Measurements from ENCODE around the gene RBMS1.
"Not testable (repeated sequence)": the region's sequence is repeated elsewhere in the genome, so short reads cannot be mapped to it uniquely, and the experiment has no call there.

RBMS1 gene

DNA sequence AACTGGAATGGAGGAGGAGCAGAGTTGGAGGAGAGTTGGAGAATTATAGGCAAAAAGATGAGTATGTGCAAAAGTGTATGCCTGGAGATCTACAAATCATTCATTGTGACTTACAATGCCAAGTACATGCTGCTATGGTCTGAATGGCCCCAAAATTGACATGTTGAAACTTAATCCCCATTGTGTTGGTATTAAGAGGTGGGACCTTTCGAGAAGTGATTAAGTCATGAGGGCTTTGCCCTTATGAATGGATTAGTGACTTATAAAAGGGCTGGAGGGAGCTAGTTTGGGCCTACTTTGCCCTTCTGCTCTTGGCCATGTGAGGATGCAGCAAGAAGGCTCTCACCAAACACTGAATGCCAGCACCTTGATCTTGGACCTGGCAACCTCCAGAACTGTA, 6.3 kb upstream of the RBMS1 start:
- DNase-seq, result no peak

- no peak for DNase-seq
Measured at GRCh38 chr2:160498137-160498536, 4.5 kb upstream of the RBMS1 start.

DNA sequence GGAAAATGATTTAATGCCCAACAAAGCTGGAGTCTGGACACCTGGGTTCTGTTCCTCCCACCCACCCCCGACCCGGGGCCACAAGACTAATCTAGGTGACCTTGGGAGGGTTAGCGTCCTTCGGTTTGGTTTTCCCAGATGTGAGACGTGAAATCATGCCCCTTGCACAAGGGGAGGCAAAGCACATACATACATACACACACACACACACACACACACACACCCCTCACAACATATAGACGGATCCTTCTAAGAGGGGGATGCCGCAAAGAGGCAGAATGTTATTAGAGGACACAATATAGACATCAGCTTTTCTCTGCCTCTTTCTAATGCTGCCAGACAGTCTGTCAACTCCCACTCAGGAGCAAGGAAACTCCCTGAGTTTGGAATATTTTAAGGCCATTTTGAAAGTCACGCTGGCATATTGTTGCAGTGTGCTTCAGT, 616 bp upstream of the RBMS1 start:
- DNase-seq, result no peak

DNA sequence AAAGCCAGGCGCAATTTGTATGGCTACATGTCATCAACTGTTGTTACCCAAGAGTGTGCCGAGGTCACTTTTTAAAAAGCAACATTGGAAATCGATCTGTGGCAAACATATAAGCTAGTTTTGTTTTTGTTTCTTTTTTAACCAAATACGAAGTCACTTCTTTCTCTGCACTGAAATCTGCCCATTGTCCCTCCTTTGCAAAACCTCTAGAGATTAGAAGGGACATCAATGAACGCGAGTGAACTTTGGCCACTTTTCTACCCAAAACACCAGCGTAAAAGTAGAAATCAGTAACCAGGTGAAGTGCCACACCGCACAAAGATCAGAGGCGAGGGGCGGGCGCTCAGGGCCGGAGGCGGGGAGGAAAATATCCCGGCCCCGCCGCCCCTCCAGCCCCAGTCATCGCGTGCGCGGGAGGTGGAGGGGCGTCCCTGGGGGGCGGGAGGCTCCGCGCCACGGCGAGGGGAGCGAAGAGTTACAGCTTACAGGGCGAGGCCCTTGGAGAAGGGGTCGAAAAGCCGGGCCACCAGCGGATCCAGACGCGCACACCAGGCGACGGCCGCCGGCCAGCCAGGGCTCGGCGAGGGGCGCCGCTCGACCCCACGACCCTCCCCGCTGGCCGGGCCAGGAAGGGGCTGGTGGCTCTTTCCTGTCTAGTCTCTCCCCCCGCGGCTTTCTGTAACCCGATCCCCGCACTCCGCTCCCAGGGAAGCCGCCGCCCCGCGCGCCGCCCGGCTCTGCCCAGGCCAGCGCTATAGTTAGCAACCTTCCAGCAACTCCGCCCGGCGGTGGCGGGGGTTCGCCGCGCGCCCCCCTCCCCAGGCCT, 993 bp downstream of the RBMS1 start:
- peak; percentile 57 for DNase-seq

- DNase-seq, result no peak
Measured at GRCh38 chr2:160491911-160492371, 1.7 kb downstream of the RBMS1 start.

DNA sequence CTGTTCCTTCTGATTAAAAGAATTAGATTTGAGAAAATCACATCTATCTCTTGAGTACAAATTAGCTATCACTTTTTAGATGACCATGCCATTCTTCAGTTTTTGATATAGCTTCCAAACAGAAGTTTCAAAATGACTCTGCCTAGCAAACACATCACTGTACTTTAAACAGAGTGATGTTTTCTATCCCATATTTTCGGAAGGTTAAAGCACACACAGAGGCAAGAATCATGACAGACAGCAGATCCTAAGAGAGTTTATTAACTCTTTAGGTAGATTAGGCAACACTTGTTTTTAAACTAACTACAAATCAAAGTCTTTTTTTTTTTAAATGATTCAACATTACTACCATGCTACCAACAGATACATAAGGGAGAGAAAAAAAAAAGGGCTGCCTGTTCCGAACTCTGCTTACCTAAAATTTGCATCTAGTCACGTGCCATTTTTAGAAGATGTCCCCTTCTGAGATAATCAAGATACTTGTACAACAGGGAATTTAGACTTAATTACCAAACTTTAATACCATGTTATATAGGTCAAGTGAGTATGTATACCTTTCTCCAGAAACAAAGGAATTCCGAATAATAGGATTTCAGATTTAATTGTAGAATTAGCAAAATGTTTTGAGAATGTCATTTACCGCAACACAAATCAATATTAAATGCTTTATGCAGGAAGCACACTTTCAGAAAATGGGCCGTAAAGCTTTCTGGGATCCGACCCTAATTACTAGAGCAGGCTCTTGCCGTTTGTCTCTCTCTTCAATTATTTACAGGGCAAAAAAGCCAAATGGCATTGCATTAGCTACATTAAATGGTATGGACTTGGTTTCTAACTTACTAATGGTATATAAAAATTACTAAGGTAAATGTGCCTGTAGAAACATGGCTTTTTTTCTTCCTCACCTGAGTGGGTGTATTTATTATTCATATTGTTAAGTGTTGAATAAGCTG, 2.6 kb downstream of the RBMS1 start:
- no peak for DNase-seq

DNA sequence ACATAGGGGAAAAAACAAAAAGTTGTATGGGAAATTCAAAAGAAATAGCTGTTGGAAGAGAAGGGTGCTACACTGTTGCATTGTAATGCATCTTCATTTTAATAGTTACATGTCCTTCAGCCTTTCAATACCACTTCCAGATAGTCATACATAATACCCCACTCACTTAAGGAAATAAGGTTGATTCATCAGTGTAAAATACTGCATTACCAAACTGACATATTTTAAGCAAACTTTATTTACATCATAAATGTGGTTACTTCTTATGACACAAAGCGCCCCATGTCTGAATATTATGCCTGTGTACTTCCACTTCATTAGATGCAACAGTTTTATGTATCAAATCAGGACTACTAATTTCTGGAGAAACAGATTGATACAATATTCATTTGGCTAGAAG, 4.5 kb downstream of the RBMS1 start:
- no peak for DNase-seq

GRCh38 chr2:160488289-160488688, 5.3 kb downstream of the RBMS1 start:
- DNase-seq, result not testable (repeated sequence)

DNA sequence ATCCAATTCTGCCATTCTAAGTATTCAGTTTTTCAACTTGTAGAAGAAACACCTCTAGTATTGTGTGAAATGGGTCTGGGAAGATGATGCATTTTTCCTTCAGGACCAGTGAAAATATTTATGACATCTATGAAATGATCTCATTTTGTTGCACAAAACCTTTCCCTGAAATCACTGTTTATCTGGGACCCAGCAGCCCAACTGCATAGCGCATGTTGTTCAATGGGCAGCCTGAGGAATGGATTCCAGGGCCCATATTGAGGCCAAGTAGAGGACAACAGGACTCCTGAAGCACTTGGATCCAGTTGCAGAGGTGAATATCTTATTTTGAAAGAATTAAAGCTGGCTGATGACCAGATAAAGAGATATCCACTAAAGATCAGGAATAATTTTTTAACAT, 7.3 kb downstream of the RBMS1 start:
- no peak for DNase-seq

GRCh38 chr2:160484859-160485520, 8.6 kb downstream of the RBMS1 start:
- DNase-seq, result no peak

DNA sequence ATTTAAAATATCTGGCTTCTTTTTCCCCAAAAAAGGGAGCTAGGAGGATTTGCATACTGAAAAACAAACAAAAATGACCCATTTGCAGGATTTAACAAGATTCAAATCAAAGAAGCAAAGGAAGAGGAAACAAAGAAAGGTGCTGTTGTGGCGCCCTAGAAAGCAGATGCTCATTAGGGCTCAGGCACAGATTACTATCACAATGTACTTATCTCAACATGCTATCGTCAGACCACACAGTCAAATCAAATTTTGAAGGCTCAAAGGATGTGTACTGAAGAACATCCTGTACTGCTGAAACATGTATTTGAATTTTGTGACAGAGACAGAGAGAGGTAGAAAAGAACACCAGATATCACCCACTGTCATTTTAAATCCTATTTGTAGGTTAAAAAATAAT, 10.9 kb downstream of the RBMS1 start:
- peak; percentile 17 for DNase-seq

- DNase-seq, result no peak
Measured at GRCh38 chr2:160479269-160479668, 14.3 kb downstream of the RBMS1 start.

DNA sequence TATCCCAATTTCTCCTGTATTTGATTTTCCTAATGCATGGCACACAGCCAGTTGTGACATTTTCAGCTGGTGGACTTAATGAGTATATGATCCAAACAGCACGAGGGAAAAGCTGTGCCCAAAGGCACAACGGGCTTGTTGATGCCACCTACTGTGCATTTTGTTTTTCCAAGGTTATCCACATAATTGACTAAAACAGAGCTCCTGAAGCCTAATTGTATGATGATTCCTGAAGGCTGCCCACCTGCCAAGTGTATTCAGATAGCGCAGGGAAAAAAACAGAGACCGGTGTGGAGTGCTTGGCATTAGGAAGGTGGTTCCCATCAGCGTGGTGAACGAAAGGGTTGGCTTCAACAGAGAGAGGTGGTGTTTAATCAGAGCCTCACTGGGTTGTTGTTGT, 14.9 kb downstream of the RBMS1 start:
- DNase-seq, result no peak

- DNase-seq, result no peak
Measured at GRCh38 chr2:160477032-160477431, 16.6 kb downstream of the RBMS1 start.

GRCh38 chr2:160474891-160475787, 18.5 kb downstream of the RBMS1 start:
- no peak for DNase-seq

GRCh38 chr2:160474319-160474645, 19.3 kb downstream of the RBMS1 start:
- DNase-seq, result no peak

- DNase-seq, result no peak
Measured at GRCh38 chr2:160473468-160474318, 19.9 kb downstream of the RBMS1 start.

DNA sequence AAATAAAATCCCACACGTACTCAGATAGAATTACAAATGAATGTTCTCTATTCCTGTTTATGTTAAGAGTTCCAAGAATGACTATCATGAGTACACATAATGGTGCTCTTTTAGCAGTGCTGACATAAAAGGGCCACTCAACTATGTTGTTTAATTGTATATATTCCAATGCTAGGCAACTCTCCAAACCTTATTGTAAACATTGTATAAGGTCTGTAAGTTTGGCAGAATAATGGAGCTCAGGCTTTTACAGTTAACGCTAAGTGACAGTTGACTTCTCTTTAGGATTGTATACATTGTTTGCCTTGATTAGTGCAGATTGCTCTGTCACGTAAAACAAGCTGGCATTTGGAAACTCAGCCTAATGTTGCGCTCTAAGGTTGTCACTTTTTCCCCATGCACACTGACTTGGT, 20.8 kb downstream of the RBMS1 start:
- DNase-seq, result no peak

DNA sequence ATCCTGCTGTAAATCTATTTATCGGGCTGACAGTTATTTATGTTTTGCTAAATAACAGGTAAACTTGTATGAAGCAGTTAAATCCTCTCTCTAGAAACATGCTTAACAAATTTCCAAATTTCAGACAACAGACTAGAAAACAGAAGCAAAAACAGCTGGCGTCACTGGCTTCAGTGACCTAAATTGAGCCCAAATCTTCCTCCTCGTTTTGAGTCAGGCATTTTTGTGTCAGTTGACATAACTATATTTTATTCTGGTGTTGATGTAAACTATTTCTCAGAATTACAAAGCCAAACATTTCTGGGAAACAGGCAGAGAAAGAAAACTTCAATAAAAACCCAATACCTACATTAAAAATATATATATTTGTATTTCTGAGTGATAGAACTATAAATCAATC, 21.7 kb downstream of the RBMS1 start:
- DNase-seq, result no peak

GRCh38 chr2:160469621-160470204, 23.9 kb downstream of the RBMS1 start:
- no peak for DNase-seq

GRCh38 chr2:160469164-160469563, 24.4 kb downstream of the RBMS1 start:
- no peak for DNase-seq
